GM19193 (cell line): ENCODE measurements around the gene GRIP2.

Experiments
- POLR2A ChIP-seq: IDR thresholded peaks from 4 replicates; pipeline ENCODE4 v1.6.1; 2011; ENCODE audit not compliant: insufficient read depth, insufficient read length; ENCODE audit errors: extremely low read depth

The GRIP2 gene

GRCh38 chr3:14448756-14449727, 91.1 kb downstream of the GRIP2 start:
- TF ChIP-seq POLR2A = no peak

- no peak for TF ChIP-seq POLR2A
Observed at GRCh38 chr3:14448063-14448462, 92.1 kb downstream of the GRIP2 start.

GRCh38 chr3:14446988-14447570, 93.1 kb downstream of the GRIP2 start:
- no peak for TF ChIP-seq POLR2A

GRCh38 chr3:14445773-14446172, 94.4 kb downstream of the GRIP2 start:
- TF ChIP-seq POLR2A = no peak

GRCh38 chr3:14444380-14444779, 95.8 kb downstream of the GRIP2 start:
- no peak for TF ChIP-seq POLR2A

GRCh38 chr3:14441920-14442300, 98.2 kb downstream of the GRIP2 start:
- TF ChIP-seq POLR2A = no peak

GRCh38 chr3:14441240-14441919, 98.8 kb downstream of the GRIP2 start:
- TF ChIP-seq POLR2A = no peak

- no peak for TF ChIP-seq POLR2A
Observed at GRCh38 chr3:14440531-14441239, 99.5 kb downstream of the GRIP2 start.

GRCh38 chr3:14440168-14440518, 100.0 kb downstream of the GRIP2 start:
- no peak for TF ChIP-seq POLR2A

GRCh38 chr3:14439501-14440167, 100.5 kb downstream of the GRIP2 start:
- TF ChIP-seq POLR2A = no peak
